ENCODE data around the gene PIGBOS1.
"Not testable (repeated sequence)": the region's sequence is repeated elsewhere in the genome, so short reads cannot be mapped to it uniquely, and the experiment has no call there.

PIGBOS1 gene

GRCh38 chr15:55290528-55291057 lies 28.3 kb downstream of the PIGBOS1 start:
- DNase-seq = peak; percentile 64

- DNase-seq = peak; percentile 68
Observed at GRCh38 chr15:55289746-55290527, 29.0 kb downstream of the PIGBOS1 start, which contains the start of gene RAB27A. RAB27A (minus strand) TSS chr15:55289813; CDS start chr15:55234934, 54,879 bp downstream.

- DNase-seq = no peak
Observed at GRCh38 chr15:55289011-55289745, 29.7 kb downstream of the PIGBOS1 start.

- DNase-seq = no peak
Observed at GRCh38 chr15:55288006-55288717, 30.8 kb downstream of the PIGBOS1 start.

GRCh38 chr15:55286442-55287189 lies 32.3 kb downstream of the PIGBOS1 start:
- not testable (repeated sequence) for DNase-seq

- no peak for DNase-seq
Observed at GRCh38 chr15:55284426-55284825, 34.5 kb downstream of the PIGBOS1 start.

- DNase-seq = no peak
Observed at GRCh38 chr15:55283379-55284147, 35.4 kb downstream of the PIGBOS1 start.

- DNase-seq = no peak
Observed at GRCh38 chr15:55282284-55282833, 36.6 kb downstream of the PIGBOS1 start.

- no peak for DNase-seq
Observed at GRCh38 chr15:55281517-55282228, 37.2 kb downstream of the PIGBOS1 start.

GRCh38 chr15:55280589-55280988 lies 38.3 kb downstream of the PIGBOS1 start:
- DNase-seq = not testable (repeated sequence)

- DNase-seq = no peak
Observed at GRCh38 chr15:55279746-55280351, 39.1 kb downstream of the PIGBOS1 start.

- no peak for DNase-seq
Observed at GRCh38 chr15:55279100-55279745, 39.7 kb downstream of the PIGBOS1 start.

GRCh38 chr15:55277715-55278114 lies 41.2 kb downstream of the PIGBOS1 start:
- DNase-seq = no peak

GRCh38 chr15:55277116-55277564 lies 41.8 kb downstream of the PIGBOS1 start:
- DNase-seq = no peak

GRCh38 chr15:55276324-55276723 lies 42.6 kb downstream of the PIGBOS1 start:
- DNase-seq = no peak

GRCh38 chr15:55270291-55270690 lies 48.6 kb downstream of the PIGBOS1 start:
- DNase-seq = no peak

- no peak for DNase-seq
Observed at GRCh38 chr15:55268176-55268695, 50.7 kb downstream of the PIGBOS1 start.

GRCh38 chr15:55267401-55268175 lies 51.3 kb downstream of the PIGBOS1 start:
- DNase-seq = peak; percentile 26

Data from activated gamma-delta T cell (primary cell).